ENCODE results near the gene TNFRSF9.

DNA sequence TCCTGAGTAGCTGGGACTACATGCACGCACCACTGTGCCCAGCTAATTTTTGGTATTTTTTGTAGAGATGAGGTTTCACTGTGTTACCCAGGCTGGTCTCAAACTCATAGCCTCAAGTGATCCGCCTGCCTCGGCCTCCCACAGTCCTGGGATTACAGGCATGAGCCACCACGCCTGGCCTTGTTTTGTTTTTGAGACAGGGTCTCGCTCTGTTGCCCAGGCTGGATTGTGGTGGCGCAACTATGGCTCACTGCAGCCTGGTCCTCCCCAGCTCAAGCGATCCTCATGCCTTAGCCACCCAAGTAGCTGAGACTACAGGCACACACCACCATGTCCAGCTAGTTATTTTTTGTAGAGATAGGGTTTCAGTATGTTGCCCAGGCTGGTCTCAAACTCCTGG lies 46.9 kb upstream of the TNFRSF9 start:
- TF ChIP-seq EP300 (IDR thresholded peaks at IDR 0.05) = no peak
- TF ChIP-seq, protein P1, sequence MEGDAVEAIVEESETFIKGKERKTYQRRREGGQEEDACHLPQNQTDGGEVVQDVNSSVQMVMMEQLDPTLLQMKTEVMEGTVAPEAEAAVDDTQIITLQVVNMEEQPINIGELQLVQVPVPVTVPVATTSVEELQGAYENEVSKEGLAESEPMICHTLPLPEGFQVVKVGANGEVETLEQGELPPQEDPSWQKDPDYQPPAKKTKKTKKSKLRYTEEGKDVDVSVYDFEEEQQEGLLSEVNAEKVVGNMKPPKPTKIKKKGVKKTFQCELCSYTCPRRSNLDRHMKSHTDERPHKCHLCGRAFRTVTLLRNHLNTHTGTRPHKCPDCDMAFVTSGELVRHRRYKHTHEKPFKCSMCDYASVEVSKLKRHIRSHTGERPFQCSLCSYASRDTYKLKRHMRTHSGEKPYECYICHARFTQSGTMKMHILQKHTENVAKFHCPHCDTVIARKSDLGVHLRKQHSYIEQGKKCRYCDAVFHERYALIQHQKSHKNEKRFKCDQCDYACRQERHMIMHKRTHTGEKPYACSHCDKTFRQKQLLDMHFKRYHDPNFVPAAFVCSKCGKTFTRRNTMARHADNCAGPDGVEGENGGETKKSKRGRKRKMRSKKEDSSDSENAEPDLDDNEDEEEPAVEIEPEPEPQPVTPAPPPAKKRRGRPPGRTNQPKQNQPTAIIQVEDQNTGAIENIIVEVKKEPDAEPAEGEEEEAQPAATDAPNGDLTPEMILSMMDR (IDR thresholded peaks at IDR 0.05) = no peak
- TF ChIP-seq POLR2AphosphoS5 (IDR thresholded peaks at IDR 0.05) = no peak
- TF ChIP-seq POLR2A (IDR thresholded peaks at IDR 0.05; ENCODE audit: low read depth) = no peak
